A673 (cell line): ENCODE data around the gene CHST2.

ENCODE experiments used
- CTCF ChIP-seq: fragments of 300-800, 200-600 bp; sonication (generic); conservative IDR thresholded peaks from 2 replicates; pipeline ENCODE4 v1.5.1; 2017; ENCODE audit warnings: low read depth, mild to moderate bottlenecking, antibody characterized with exemption, low read length, moderate library complexity, mixed read lengths
- EZH2 ChIP-seq: fragments of 200-600 bp; sonication (generic); IDR thresholded peaks from 2 replicates; pipeline ENCODE4 v1.6.1; 2017; ENCODE audit warnings: borderline replicate concordance, low read depth, mild to moderate bottlenecking, mixed read lengths, antibody characterized with exemption, low read length; ENCODE audit not compliant: poor library complexity, severe bottlenecking

DNA sequence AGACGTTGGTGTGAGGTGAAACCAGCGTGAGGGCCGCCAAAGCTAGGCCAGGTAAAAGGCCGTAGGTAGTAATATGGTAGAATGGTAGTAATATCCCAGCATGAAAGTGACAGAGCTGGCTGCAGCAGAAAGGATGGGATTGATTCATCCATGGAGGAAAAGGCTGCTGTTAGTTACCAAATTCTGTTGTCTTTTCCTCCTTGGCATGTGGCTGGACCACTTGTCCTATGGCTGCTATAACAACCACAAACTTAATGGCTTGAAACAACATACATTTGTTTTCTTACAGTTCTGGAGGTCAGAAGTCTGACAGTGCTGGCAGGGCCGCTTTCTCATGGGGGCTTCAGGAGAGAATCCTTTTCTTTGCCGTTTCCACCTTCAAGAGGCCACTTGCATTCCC, 47.8 kb upstream of the CHST2 start:
- TF ChIP-seq CTCF, result no peak
- TF ChIP-seq EZH2, result no peak
